ENCODE results near the gene CDK18. TPM values are rescaled to one million over a fixed set of nuclear protein-coding genes. Genes with fewer than 3 reads are reported as not detected.
"Not testable (repeated sequence)": the region's sequence is repeated elsewhere in the genome, so short reads cannot be mapped to it uniquely, and the experiment has no call there.

CDK18 gene
- total RNA-seq, 2 experiments from 2014 or later, result 8.4 to 10.4 TPM

- CTCF ChIA-PET, result interaction anchor here (0.9 to 6.0 kb wide), 8 partner anchors 10 to 122 kb away, joined by 3 to 52 read pairs (median 4); partner anchors contain the start of gene BLACAT1
- H3K27me3 Mint-ChIP-seq, result peaks cover 24% of the 10 kb centered on the region
- no peak overlapping the region for H3K4me3 Mint-ChIP-seq
- peaks cover 6% of the 10 kb centered on the region for H3K36me3 Mint-ChIP-seq (ENCODE audit: low read depth)
- intact Hi-C loops (cut with micrococcal nuclease), result no loop called here
- DNase-seq, result no peak
- no peak overlapping the region for H3K27ac Mint-ChIP-seq
- no peak for ATAC-seq
- no peak for TF ChIP-seq CTCF (IDR thresholded peaks at IDR 0.05)
- H3K4me1 Mint-ChIP-seq (ENCODE audit: low read depth), result peaks cover 21% of the 10 kb centered on the region
- POLR2A ChIA-PET, result no interaction called here
- H3K9me3 Mint-ChIP-seq, result peaks cover 18% of the 10 kb centered on the region
Measured at GRCh38 chr1:205475855-205476254, 28.6 kb upstream of the CDK18 start.

- TF ChIP-seq CTCF (IDR thresholded peaks at IDR 0.05), result no peak
- ATAC-seq (no peak), DNase-seq (no peak)
- Mint-ChIP-seq H3K27ac (no peak overlapping the region), H3K36me3 (ENCODE audit: low read depth) (peaks cover 6% of the 10 kb centered on the region), H3K9me3 (peaks cover 18% of the 10 kb centered on the region), H3K27me3 (peaks cover 24% of the 10 kb centered on the region), H3K4me3 (no peak overlapping the region), H3K4me1 (ENCODE audit: low read depth) (peaks cover 28% of the 10 kb centered on the region)
- ChIA-PET POLR2A (no interaction called here), CTCF (interaction anchor here (2.0 to 6.0 kb wide), 4 partner anchors 10 to 80 kb away, joined by 5 to 52 read pairs (median 9); partner anchors contain the start of gene BLACAT1)
- intact Hi-C loops (cut with micrococcal nuclease), result no loop called here
Measured at GRCh38 chr1:205476648-205477047, 27.8 kb upstream of the CDK18 start.

- DNase-seq, result no peak
- intact Hi-C loops (cut with micrococcal nuclease), result no loop called here
- ChIA-PET CTCF (interaction anchor here (1.0 to 6.0 kb wide), 6 partner anchors 9 to 204 kb away, joined by 4 to 52 read pairs (median 7); partner anchors contain the start of gene BLACAT1), POLR2A (no interaction called here)
- H3K27me3 Mint-ChIP-seq, result peaks cover 24% of the 10 kb centered on the region
- peaks cover 18% of the 10 kb centered on the region for H3K9me3 Mint-ChIP-seq
- no peak overlapping the region for H3K4me3 Mint-ChIP-seq
- H3K27ac Mint-ChIP-seq, result no peak overlapping the region
- peaks cover 34% of the 10 kb centered on the region for H3K4me1 Mint-ChIP-seq (ENCODE audit: low read depth)
- ATAC-seq, result no peak
- H3K36me3 Mint-ChIP-seq (ENCODE audit: low read depth), result peaks cover 6% of the 10 kb centered on the region
- TF ChIP-seq CTCF (IDR thresholded peaks at IDR 0.05), result no peak
Measured at GRCh38 chr1:205477121-205477758, 27.2 kb upstream of the CDK18 start.

- Mint-ChIP-seq H3K27me3 (peaks cover 20% of the 10 kb centered on the region), H3K4me1 (ENCODE audit: low read depth) (peaks cover 32% of the 10 kb centered on the region), H3K4me3 (no peak overlapping the region), H3K27ac (no peak overlapping the region), H3K36me3 (ENCODE audit: low read depth) (peaks cover 6% of the 10 kb centered on the region), H3K9me3 (peaks cover 18% of the 10 kb centered on the region)
- ATAC-seq (no peak), DNase-seq (no peak)
- intact Hi-C loops (cut with micrococcal nuclease), result no loop called here
- ChIA-PET POLR2A (no interaction called here), CTCF (interaction anchor here (1.0 to 2.7 kb wide), 5 partner anchors 8 to 204 kb away, joined by 4 to 8 read pairs (median 7); no protein-coding TSS in a partner anchor)
- TF ChIP-seq CTCF (IDR thresholded peaks at IDR 0.05), result no peak
Measured at GRCh38 chr1:205477759-205478247, 26.7 kb upstream of the CDK18 start.

- intact Hi-C loops (cut with micrococcal nuclease); H3K4me3 Mint-ChIP-seq; POLR2A ChIA-PET; H3K36me3 Mint-ChIP-seq (ENCODE audit: low read depth); DNase-seq; ATAC-seq; H3K27ac Mint-ChIP-seq: not testable (repeated sequence)
- CTCF ChIA-PET, result interaction anchor here (1.3 to 2.7 kb wide), 5 partner anchors 9 to 158 kb away, joined by 3 to 8 read pairs (median 5); no protein-coding TSS in a partner anchor
- Mint-ChIP-seq H3K4me1 (ENCODE audit: low read depth) (peaks cover 30% of the 10 kb centered on the region), H3K27me3 (peaks cover 24% of the 10 kb centered on the region), H3K9me3 (peaks cover 18% of the 10 kb centered on the region)
Measured at GRCh38 chr1:205478985-205479384, 25.5 kb upstream of the CDK18 start.
